Retinal pigment epithelial cell (primary cell): ENCODE measurements around the gene CX3CR1.

ENCODE experiments used
- DNase-seq: peaks from one replicate; pipeline ENCODE4 v3.0.0-alpha.2; 2010; ENCODE audit warnings: low read depth
- H3K4me3 ChIP-seq: 2 replicates; pipeline ENCODE4 v1.5.1; 2011; ENCODE audit warnings: mild to moderate bottlenecking, low read length, control low read depth, moderate library complexity
- TF ChIP-seq, protein P1 (sequence below): conservative IDR thresholded peaks from 2 replicates; pipeline ENCODE4 v1.5.1; 2011; ENCODE audit warnings: low read depth, low read length, control low read depth, inconsistent platforms

CX3CR1 gene

DNA sequence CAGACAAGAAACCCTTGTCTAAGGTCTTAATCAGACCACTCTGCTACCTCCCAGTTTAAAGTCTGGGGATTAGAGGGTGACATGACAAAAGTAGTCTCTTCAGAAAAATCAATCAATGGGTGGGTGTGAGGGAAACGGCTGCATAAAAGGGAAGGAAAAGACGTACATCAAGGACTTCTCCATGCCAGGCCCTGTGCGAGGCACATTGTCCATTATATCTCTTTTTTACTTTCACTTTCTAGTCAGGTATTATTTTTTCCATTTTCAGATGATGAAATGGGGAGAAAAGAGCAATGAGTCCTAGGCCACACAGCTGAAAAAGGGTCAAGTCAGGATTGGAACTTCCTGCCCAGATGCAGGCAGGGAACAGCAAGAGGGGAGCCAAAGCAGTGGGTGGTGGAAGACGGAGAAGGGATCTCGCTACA lies 4.6 kb upstream of the CX3CR1 start:
- H3K4me3 ChIP-seq = no peak overlapping the region
- TF ChIP-seq, protein P1, sequence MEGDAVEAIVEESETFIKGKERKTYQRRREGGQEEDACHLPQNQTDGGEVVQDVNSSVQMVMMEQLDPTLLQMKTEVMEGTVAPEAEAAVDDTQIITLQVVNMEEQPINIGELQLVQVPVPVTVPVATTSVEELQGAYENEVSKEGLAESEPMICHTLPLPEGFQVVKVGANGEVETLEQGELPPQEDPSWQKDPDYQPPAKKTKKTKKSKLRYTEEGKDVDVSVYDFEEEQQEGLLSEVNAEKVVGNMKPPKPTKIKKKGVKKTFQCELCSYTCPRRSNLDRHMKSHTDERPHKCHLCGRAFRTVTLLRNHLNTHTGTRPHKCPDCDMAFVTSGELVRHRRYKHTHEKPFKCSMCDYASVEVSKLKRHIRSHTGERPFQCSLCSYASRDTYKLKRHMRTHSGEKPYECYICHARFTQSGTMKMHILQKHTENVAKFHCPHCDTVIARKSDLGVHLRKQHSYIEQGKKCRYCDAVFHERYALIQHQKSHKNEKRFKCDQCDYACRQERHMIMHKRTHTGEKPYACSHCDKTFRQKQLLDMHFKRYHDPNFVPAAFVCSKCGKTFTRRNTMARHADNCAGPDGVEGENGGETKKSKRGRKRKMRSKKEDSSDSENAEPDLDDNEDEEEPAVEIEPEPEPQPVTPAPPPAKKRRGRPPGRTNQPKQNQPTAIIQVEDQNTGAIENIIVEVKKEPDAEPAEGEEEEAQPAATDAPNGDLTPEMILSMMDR = no peak
- DNase-seq = no peak

DNA sequence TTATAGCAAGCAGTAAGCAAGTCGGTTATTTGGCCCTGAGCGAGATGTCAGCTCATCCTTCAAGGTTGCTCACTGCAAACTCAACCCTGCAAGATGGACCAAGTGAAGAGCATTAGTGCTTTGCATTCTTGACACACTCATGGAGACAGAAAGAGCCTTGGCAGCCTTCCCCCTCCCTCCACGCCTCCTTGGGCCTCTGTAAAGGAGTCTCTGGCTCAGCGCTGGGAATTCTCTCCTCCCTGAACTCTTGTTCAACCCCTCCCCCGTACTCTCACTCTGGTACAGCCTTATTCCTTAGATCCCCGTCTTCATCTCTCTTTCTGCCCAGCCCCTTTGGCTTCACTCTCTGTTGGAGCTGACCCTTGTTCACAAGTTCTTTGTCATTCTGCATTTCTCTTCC lies 2.2 kb upstream of the CX3CR1 start:
- TF ChIP-seq, protein P1 = no peak
- no peak for DNase-seq
- H3K4me3 ChIP-seq = no peak overlapping the region

DNA sequence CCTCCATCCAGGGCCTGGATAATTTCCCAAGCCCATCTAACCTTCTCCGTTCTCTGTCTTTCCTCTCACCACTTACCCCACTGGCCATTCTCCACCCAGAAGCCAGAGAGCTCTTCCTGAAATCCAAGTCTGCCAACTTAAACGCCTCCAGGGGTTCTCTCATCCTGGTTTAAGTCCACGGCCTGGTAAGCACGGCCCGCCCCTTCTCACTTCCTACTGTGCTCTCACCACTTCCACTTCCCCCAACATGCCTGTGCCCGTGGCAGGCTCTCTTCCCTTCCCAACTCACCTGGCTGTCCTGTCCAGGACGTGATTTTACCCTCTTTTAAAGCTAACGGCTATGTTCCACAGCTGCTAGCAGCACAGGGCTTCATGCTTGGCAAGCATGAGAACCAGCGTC lies 1.7 kb upstream of the CX3CR1 start:
- no peak overlapping the region for H3K4me3 ChIP-seq
- TF ChIP-seq, protein P1 = no peak
- DNase-seq = no peak

DNA sequence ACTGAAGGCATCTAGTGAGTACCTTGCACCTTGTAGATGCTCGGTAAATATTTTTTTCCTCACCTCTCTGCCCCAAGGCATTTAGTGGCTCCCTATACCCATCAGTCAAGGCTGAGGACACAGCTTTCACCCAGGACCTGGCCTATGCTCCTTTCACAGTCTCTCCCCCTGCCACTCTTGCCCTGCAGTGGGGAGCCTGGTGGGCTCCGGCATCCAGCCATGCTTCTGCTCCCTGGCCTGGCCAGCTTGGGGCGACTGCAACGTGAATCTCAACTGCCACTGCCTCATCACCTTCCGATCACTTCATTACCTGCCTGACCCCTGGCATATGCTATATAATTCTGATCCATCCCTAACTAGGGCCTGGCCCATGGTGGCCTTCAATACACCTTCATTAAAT lies 735 bp upstream of the CX3CR1 start:
- no peak overlapping the region for H3K4me3 ChIP-seq
- TF ChIP-seq, protein P1 = no peak
- no peak for DNase-seq

DNA sequence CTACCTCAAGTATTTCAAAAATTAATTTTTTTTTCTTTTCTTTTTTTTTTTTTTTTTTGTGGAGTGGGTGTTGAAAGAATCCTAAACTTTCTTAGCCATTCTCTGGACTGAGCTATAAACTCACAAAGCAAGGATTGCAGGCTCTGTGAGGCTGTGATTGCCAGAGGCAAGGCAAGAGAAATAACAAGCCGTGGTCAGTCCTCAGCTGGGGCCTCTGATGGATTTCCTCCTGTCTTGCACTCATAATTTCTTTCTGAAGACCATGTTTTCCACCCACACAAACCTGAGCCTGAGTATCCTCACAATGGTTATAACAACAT lies 1.3 kb downstream of the CX3CR1 start:
- DNase-seq = no peak
- no peak overlapping the region for H3K4me3 ChIP-seq
- TF ChIP-seq, protein P1 = no peak

DNA sequence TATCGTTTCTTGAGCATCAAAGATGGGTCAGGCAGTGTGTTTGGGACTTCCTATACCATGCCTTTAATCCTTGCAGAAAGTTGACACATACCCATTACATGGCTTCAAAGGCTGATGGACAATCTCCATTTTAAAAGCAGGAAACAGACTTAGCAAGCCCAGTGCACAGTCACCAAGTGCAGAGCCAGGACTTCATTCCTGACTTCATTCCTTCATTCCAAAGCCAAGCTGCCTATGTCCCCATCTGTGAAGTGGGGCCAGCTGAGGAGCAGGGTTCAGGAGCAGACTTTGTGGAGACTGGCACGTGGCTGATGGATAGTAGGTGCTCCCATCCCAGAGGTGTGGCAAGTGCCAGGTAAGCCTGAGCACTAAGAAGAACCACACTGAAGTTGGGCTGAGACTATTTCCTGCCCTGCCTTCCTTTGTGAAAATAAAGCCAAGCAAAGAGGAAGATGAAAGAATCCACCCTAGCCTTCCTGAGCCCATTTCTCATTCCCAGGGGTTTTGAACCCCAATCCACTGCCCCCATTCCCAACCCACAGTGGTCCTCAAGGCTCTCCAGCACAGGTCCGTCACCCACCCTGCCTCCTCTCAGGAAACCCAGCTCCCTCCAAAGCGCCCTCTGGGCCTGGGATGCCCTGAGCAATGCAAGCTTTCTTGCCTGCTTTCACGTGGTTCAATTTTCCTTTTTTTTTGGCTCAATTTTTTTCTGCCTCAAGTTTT lies 1.8 kb downstream of the CX3CR1 start:
- no peak overlapping the region for H3K4me3 ChIP-seq
- no peak for DNase-seq
- TF ChIP-seq, protein P1 = no peak

DNA sequence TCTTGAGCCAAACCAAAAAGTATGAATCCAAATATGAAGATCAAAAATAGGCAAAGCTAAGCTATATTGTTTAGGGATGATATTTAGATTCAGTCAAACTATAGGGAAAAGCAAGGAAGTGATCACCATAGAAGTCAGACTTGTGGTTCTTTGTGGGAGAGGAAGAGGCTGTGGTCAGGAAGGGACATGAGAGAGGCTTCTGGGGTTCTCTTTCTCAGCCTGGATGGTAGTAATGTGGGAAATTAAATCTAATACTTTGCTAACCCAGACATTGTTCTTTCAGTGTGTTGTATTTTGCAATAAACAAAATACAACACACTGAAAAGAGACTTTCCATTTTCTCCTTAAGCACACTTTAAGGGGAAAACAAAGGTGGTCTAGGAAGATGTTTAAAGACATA lies 3.1 kb downstream of the CX3CR1 start:
- TF ChIP-seq, protein P1 = no peak
- no peak overlapping the region for H3K4me3 ChIP-seq

More for the DNA sequence above, 3.1 kb downstream of the CX3CR1 start:
- DNase-seq = no peak
